Measurements from ENCODE around the gene MAD1L1.

GRCh38 chr7:1849351-1850041 is 383.2 kb downstream of the MAD1L1 start:
- TF ChIP-seq TAF1 (IDR thresholded peaks at IDR 0.05; ENCODE audit: borderline replicate concordance, low read depth, low read length) (no peak), POLR2AphosphoS5 (IDR thresholded peaks at IDR 0.05; ENCODE audit: low read depth, low read length) (no peak)
